Cardiac muscle cell (in vitro differentiated cells and primary cell): ENCODE data around the gene TNNI2. TPM values are rescaled to one million over a fixed set of nuclear protein-coding genes. Genes with fewer than 3 reads are reported as not detected.
"Not testable (repeated sequence)": the region's sequence is repeated elsewhere in the genome, so short reads cannot be mapped to it uniquely, and the experiment has no call there.

ENCODE experiments used
- DNase-seq, 2 donors: peaks; one replicate each; pipeline versions ENCODE4 v3.0.0 to v3.0.0-alpha.2; 2010 to 2017; ENCODE audit warnings: low read depth in 1 of 2, low spot score in 1 of 2
- H3K27ac ChIP-seq: fragments of 200-600 bp; sonication (generic); 2 replicates; pipeline ENCODE4 v1.5.1; 2016
- H3K27me3 ChIP-seq: fragments of 200-600 bp; sonication (generic); 2 replicates; pipeline ENCODE4 v1.6.0; 2016; ENCODE audit warnings: control low read depth
- H3K36me3 ChIP-seq: fragments of 200-600 bp; sonication (generic); 2 replicates; pipeline ENCODE4 v1.5.1; 2016; ENCODE audit warnings: control low read depth
- H3K4me1 ChIP-seq: fragments of 200-600 bp; sonication (generic); 2 replicates; pipeline ENCODE4 v1.8.1; 2017; ENCODE audit warnings: low read depth, mild to moderate bottlenecking, mixed run types
- H3K4me3 ChIP-seq: fragments of 200-600 bp; sonication (generic); 2 replicates; pipeline ENCODE4 v1.5.1; 2016; ENCODE audit warnings: mild to moderate bottlenecking
- H3K9me3 ChIP-seq: fragments of 200-600 bp; sonication (generic); 2 replicates; pipeline ENCODE4 v1.5.1; 2017; ENCODE audit warnings: low read depth, mild to moderate bottlenecking, control low read depth
- polyA plus RNA-seq: library from polyadenylated mRNA; unstranded; fragments of >200 nt; fragmentation: Nextera tagmentation; extraction: Ambion mirVana; gene quantifications from 2 replicates; pipeline ENCODE4 v1.2.1, GENCODE V29; 2016
- total RNA-seq: library from RNA; depleted of rRNA; stranded (reverse); fragments of >200 nt; gene quantifications from 2 replicates; pipeline ENCODE4 v1.2.3, GENCODE V29; 2016
- TF ChIP-seq, protein P1 (sequence below): IDR thresholded peaks from 2 replicates; pipeline ENCODE4 v1.5.1; 2012; ENCODE audit warnings: low read depth, mild to moderate bottlenecking, low read length

TNNI2 gene
- total and polyA plus RNA-seq, 2 experiments from 2014 or later = 2.5 to 3.9 TPM

DNA sequence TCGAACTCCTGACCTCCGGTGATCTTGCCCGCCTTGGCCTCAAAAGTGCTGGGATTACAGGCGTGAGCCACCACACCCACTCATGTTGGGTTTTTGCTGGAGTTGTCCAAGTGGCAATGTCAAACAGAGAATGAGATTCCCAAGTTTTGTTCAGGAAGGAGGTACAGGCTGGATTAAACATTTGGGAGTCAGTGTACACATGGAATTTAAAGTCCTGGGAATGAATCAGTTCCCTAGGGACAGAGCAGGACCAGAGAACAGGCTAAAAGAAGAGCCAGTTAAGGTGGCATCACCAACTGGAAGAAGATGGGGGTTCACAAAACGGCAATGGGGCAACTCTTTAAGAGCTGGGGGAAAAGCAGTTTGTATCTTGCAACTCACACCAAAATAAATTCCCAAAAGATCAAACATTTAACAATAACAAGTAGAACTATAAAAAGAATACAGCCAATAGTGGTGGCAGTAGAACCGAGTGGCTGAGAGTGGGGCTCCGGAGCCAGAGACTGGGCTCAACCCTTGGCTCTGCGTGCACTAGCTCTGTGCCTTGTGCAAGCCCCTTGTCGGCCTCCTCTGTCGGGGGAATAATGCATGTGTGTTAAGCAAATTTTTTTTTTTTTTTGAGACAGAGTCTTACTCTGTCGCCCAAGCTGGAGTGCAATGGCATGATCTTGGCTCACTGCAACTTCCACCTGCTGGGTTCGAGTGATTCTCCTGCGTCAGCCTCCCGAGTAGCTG, 41.2 kb upstream of the TNNI2 start:
- Histone ChIP-seq H3K9me3 (no peaks in the 10 kb centered on the region), H3K4me1 (no peaks in the 10 kb centered on the region), H3K4me3 (no peak overlapping the region), H3K36me3 (no peaks in the 10 kb centered on the region), H3K27ac (no peak overlapping the region), H3K27me3 (peaks cover 4% of the 10 kb centered on the region)
- DNase-seq = no peak
- TF ChIP-seq, protein P1, sequence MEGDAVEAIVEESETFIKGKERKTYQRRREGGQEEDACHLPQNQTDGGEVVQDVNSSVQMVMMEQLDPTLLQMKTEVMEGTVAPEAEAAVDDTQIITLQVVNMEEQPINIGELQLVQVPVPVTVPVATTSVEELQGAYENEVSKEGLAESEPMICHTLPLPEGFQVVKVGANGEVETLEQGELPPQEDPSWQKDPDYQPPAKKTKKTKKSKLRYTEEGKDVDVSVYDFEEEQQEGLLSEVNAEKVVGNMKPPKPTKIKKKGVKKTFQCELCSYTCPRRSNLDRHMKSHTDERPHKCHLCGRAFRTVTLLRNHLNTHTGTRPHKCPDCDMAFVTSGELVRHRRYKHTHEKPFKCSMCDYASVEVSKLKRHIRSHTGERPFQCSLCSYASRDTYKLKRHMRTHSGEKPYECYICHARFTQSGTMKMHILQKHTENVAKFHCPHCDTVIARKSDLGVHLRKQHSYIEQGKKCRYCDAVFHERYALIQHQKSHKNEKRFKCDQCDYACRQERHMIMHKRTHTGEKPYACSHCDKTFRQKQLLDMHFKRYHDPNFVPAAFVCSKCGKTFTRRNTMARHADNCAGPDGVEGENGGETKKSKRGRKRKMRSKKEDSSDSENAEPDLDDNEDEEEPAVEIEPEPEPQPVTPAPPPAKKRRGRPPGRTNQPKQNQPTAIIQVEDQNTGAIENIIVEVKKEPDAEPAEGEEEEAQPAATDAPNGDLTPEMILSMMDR = no peak

DNA sequence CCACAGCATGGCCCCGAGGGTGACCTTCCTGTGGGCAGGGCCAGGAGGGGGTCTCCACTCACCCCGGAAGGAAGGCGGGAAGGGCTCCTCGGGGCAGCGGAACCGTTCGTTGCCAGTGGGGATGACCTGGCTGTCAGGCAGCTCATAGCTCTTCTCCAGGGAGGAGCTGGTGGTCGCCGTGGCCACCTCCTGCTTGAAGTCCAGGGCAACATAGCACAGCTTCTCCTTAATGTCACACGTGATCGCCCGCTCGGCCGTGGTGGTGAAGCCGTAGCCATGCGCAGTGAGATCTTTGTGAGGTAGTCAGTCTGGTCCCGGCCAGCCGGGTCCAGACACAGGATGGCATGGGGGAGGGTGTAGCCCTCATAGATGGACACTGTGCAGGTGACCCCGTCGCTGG, 35.5 kb upstream of the TNNI2 start:
- peaks cover 6% of the 10 kb centered on the region for H3K4me1 ChIP-seq
- H3K4me3 ChIP-seq = no peak overlapping the region
- no peak overlapping the region for H3K27ac ChIP-seq
- H3K27me3 ChIP-seq = no peaks in the 10 kb centered on the region
- H3K36me3 ChIP-seq = no peaks in the 10 kb centered on the region
- no peaks in the 10 kb centered on the region for H3K9me3 ChIP-seq
- TF ChIP-seq, protein P1 = no peak
- DNase-seq = no peak

DNA sequence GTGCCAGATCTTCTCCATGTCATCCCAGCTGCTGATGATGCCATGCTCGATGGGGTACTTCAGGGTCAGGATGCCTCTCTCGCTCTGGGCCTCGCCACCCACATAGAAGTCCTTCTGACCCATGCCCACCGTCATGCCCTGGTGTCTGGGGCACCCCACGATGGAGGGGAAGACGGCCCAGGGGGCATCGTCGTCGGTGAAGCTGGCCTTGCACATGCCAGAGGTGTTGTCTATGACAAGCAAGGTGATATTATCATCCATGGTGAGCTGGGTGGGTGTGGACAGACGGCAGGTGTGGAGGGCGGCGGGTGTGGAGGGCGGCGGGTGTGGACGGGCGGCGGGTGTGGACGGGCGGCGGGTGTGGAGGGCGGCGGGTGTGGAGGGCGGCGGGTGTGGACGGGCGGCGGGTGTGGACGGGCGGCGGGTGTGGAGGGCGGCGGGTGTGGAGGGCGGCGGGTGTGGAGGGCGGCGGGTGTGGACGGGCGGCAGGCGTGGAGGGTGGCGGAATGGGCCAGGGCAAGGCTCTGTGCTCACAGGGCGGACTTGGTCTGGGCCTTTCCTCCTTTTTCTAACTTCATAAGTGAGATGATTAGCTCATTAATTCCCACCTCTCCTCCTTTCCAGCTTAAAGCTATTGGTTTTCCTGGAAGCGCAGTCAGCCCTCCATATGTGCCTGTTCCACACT, 34.8 kb upstream of the TNNI2 start:
- H3K4me1 ChIP-seq, H3K4me3 ChIP-seq, H3K27me3 ChIP-seq, H3K36me3 ChIP-seq, DNase-seq, H3K9me3 ChIP-seq, H3K27ac ChIP-seq: not testable (repeated sequence)

GRCh38 chr11:1805525-1805924, 33.3 kb upstream of the TNNI2 start:
- TF ChIP-seq, protein P1 = no peak
- no peak for DNase-seq
- H3K27ac ChIP-seq = no peak overlapping the region

GRCh38 chr11:1807264-1807995, 31.4 kb upstream of the TNNI2 start:
- Histone ChIP-seq H3K4me3 (no peak overlapping the region), H3K36me3 (no peaks in the 10 kb centered on the region), H3K9me3 (no peaks in the 10 kb centered on the region), H3K27ac (no peak overlapping the region), H3K4me1 (peaks cover 10% of the 10 kb centered on the region), H3K27me3 (no peaks in the 10 kb centered on the region)
- DNase-seq = no peak
- TF ChIP-seq, protein P1 = no peak

More at GRCh38 chr11:1805525-1805924, 33.3 kb upstream of the TNNI2 start:
- Histone ChIP-seq H3K4me3 (no peak overlapping the region), H3K4me1 (peaks cover 6% of the 10 kb centered on the region), H3K27me3 (no peaks in the 10 kb centered on the region), H3K36me3 (no peaks in the 10 kb centered on the region), H3K9me3 (no peaks in the 10 kb centered on the region)
